Measurements from ENCODE around the gene ZNF853.

DNA sequence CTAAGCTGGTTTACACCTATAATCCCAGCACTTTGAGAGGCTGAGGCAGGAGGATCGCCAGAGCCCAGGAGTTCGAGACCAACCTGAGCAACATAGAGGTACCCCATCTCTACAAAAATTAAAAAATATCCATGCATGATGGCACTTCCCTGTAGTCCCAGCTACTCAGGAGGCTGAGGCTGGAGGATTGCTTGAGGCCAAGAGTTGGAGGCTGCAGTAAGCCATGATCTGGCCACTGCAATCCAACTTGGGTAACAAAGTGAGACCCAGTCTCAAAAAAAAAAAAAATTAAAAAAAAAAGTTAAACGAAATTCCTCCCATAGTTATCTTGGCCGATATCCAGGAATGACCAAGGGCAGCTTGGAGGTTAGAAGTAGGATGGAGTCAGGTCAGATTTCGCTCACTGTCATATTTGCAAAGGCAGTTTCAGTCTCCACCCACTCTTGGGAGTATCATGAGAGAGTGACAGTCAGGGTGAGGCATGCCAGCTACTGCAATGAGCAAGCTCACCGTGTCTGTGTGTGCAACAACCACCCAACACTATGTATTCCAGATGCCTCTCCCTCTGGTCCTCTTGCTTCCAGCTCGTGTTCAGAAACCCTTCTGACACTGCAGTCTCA, 44.1 kb upstream of the ZNF853 start:
- TF ChIP-seq, protein P1, sequence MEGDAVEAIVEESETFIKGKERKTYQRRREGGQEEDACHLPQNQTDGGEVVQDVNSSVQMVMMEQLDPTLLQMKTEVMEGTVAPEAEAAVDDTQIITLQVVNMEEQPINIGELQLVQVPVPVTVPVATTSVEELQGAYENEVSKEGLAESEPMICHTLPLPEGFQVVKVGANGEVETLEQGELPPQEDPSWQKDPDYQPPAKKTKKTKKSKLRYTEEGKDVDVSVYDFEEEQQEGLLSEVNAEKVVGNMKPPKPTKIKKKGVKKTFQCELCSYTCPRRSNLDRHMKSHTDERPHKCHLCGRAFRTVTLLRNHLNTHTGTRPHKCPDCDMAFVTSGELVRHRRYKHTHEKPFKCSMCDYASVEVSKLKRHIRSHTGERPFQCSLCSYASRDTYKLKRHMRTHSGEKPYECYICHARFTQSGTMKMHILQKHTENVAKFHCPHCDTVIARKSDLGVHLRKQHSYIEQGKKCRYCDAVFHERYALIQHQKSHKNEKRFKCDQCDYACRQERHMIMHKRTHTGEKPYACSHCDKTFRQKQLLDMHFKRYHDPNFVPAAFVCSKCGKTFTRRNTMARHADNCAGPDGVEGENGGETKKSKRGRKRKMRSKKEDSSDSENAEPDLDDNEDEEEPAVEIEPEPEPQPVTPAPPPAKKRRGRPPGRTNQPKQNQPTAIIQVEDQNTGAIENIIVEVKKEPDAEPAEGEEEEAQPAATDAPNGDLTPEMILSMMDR (IDR thresholded peaks at IDR 0.05), result no peak
- TF ChIP-seq POLR2A (IDR thresholded peaks at IDR 0.05), result no peak
